Body of pancreas (tissue), 4 donors: ENCODE data around the gene NRBF2.

Experiments
- CTCF ChIP-seq, 7 experiments: fragments of 450-650 bp in 4 of 7; fragments of 200-600 bp in 3 of 7; sonication (generic) in 3 of 7; IDR thresholded peaks; one replicate each; pipeline ENCODE4 v1.5.1; 2016 to 2019; ENCODE audit warnings: antibody characterized with exemption in 7 of 7
- POLR2A ChIP-seq, 3 donors: fragments of 450-650 bp; IDR thresholded peaks; one replicate each; pipeline ENCODE4 v1.6.1; 2016; ENCODE audit warnings: antibody characterized with exemption in 3 of 3, mild to moderate bottlenecking in 2 of 3

GRCh38 chr10:63199716-63200115 lies 66.6 kb downstream of the NRBF2 start:
- TF ChIP-seq POLR2A (IDR thresholded peaks at IDR 0.05) (no peak), CTCF (IDR thresholded peaks at IDR 0.05) (no peak)
